GM18858 (cell line): ENCODE results near the gene TRIM32.
A peak's percentile ranks its signal among the peaks of the same experiment; 100 is the strongest.

Experiments used
- ATAC-seq: cut with Tn5 transposase; IDR thresholded peaks from one replicate; pipeline ENCODE4 v1.9.1; 2021; ENCODE audit not compliant: unreplicated experiment

Gene TRIM32

DNA sequence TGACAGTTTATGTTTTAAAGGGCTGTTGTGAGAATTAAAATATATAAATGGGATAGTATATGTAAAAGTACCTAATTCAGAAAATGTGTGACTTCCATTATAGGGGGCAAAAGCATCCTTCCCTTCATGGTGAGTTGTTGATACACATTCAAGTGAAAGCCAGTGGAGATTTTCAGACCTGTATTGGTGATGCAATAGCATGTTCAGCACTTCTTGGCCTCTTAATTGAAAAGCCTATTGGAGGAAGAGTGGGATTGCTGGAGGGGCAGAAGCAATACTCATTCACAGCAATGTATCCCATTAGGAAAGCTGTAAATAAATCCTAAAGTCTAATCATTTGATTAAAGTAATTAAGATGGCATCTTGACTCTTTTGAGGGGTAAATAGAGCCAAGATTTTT lies 17.4 kb downstream of the TRIM32 start:
- ATAC-seq: no peak

DNA sequence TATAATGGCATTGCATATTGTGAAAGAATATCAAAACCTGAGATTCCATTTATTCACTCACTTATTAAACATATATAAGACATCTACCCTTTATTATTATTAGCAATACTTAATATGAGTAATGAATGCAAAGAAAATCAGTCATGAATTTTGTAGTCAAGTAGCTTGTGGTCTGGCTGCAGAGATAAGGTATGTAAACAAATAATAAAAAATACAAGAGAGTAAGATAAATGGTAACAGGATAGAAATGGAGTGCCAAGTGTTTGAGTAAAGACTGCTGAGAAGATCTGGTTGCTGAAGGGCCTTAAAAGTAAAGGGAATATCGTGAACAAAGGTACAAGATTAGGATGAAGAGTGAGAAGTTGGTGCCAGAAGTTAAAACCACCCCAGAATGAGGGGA lies 18.4 kb downstream of the TRIM32 start:
- ATAC-seq: no peak

DNA sequence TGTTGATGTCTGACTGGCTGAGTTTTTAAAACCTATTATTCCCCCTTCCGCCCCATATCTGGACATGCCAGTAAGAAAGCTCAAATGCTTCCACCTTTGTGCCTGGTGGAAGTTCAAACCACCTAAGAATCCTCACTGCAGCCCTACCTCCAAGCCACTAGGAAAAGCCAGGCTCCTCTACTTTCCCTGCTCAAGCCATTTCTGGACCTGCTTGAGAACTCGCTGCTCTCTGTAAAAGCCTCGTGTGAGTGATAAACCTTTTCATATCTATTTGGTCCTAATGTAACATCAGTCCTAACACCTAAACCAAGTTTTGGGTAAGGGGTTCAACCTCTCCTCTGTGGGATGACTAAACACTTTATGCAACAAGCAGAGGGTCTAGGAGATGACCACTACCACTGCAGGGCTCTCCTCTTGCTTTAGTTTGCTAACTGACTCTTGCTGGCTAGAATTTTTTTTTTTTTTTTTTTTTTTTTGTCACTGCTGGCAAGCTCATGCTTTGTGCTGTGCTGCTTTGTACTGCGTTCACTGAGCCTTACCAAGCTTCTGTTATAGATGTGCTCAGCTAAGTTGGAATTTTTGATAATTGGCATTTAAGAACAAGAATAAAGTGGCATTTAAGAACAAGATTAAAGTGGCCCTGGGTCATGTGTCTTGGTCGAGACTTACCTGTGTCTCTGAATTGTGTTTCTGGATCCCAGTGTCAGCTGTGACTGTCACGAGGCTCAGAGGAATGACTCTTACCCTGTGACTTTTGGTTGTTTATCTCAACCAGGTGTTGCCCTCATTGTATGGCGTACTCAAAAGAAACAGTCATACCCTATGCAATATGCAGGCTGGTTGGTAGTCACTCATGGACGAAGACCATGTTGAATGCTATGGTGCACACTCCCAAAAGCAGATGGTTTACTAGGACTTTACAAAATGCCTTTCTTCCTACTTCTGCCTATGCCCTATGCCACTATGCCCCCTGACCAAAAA lies 19.5 kb downstream of the TRIM32 start:
- ATAC-seq: no peak

DNA sequence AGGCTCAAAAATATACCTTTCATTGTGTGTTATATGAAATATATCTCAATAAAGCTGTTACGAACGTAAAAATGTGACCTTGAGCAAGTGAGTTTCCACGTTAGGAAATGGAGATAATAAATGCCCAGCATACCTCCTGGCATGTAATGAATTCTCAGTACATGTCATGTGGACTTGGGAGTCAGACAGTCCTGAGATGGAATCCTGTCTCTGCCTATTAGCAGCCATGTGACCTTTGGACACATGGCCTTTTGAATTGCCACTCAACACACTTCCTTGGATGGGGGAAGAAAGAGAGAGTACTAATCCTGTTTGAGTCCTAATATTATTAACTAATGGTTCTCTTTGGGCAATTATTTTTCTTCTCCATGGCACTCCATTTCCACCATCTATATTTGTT lies 25.7 kb downstream of the TRIM32 start:
- no peak for ATAC-seq

DNA sequence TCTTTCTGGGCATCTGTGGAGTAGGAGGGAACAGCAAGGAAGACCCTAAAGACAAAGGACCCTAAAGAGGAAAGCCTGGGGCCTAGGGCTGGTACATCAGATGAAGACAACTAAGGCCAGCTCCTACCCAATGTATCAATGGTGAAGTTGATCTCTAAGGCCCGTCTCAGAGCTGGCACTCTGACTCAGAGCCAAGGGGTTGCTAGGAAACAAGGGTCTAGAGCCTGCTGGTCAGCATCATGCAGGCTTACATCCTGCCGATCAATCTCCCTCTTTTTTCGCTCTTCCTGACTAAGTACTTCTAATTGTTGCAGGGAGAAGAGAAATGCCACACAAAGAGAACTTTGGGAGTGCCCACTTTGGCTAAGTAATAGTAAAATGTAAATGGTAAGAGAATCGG lies 26.2 kb downstream of the TRIM32 start:
- ATAC-seq: no peak

DNA sequence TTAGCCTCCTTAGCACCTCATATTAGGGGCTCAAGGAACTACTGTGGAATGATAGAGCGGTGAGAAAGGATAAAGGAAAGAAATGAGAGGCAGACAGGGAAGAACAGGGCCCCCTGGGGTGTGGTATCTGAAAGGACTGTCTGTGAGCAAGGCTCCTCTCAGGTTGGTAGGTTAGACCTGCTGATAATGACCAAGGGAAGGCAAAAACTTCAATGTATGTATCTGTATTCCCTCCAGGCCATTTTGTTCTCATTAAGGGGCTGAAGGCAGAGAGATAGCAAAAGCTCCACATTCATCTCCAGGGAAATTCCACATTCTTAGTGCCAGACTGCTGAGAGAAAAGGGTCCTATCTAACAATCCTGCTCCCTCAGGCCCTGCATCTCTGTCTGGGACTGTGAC lies 28.6 kb downstream of the TRIM32 start:
- no peak for ATAC-seq

DNA sequence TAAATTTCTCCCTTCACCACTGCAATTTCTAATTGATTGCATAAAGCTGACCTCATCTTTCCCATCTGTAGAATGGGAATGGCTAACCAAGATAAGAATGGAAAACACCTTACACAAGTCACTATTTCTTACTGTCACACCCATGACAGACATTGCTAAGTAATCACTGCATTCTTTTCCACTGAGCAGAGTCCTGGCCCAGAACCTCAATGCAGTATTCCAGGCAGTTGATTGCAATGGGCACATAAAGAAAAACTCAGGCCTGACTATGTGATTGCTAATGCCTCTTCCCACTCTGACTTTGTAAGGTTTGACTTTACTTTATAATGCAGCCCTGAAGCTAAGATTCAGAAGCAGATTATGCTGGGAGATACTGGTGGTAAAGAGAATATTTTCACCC lies 29.3 kb downstream of the TRIM32 start:
- no peak for ATAC-seq

DNA sequence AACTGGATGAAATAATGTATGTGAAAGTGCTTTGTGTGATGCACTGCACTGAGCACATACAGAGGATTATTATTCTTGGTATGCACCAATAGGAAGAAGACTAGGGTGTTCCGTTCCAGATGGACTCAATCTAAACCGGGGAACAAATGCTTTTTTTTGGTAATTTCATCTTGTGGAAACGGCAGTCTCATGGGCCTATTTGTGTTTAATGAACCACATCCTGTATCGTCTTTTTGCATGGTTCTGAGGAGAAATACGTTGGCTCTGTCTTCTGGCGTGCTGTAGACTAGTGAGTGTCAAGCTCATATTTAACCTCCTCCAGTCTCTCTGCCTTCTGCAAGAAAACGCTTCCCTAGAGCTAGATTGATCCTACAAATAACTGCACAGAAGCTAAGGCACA lies 30.0 kb downstream of the TRIM32 start:
- no peak for ATAC-seq

DNA sequence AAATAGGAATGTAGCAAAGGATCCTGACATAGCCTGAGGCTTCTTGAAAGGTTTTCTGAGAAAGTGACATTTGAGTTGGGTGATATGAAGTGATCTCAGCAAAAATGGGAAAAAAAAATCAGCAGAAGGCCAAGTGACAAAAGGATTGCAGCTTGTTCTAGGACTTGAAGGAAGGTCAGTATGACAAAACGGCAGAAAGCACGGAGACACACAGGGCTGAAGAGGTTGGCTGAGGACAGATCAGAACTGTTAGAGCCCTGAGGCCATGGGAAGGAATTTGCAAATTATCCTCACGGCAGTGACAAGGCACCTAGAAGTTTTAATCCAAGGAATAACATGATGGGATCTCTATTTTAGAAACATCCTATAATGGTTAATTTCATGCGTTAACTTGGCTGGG lies 31.0 kb downstream of the TRIM32 start:
- ATAC-seq: no peak

DNA sequence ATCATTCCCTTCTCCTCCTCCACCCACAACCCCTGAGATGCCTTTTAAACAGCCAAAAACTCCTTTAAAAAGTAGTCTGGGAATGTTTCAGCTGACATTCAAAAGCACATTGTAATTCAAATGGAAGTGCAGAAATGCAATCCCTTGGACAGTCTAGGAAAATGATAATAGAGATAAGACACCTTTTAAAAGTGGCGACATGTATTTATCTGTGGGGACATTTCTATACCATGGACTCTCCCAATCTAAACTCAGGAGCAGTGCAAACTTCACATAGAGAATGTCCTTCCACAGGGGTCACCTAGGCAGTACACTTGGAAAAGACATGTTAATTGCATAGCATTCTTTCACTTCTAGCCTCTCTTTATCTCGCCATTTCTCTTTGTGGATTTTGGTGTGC lies 33.0 kb downstream of the TRIM32 start:
- no peak for ATAC-seq

DNA sequence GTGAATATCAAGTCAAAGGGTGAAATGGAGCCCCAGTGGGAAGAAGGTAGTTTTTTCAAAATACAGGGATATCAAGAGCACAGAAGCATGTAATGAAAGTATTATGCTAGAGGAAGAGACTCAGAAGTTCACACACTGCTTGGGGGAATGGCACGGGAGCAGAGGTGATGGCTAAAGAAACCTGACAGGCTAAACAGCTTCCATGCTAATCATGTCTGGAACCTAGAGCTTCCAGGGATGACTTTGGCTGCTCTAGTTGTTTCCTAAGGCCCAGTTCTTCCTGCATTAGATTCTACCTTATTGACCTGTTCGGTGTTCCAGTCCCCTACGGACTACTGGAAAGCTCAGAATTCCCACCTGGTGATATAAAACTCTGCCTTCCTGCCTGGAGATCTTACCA lies 34.3 kb downstream of the TRIM32 start:
- ATAC-seq: no peak

DNA sequence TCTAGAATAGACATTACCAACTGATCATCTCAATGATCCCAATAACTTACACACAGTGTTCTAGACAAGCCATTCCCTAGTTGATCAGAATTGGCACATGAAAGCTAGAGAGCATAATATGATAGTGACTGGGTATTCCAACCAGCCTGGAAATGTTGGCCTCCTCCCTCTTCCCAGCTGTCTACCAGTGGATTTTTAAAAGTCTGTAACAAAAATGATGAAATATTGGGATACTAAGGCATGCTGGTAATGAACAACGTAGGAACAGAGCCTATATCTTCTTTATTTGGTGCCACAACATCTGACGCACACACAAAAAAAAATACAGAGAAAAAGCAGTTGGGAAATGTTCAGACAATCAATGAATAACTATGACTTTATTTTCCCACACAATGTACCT lies 34.8 kb downstream of the TRIM32 start:
- no peak for ATAC-seq

DNA sequence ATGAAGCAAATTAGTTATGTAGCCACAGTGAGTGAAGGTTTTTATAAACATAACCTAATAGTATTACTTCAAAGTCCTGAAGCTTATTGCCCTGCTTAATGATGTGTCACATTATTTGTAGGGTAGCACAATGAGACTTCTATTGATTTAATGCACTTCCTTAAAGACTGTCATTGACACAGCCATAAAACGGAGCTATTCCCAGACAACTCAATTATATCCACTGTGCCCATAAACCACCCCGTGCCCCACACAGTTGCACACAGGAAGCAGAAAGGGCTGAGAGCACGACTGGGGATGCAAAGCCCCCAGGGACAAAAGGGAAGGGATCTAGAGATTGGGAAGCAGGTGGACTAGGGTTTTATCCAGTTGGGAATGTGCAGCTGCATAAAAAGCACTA lies 37.0 kb downstream of the TRIM32 start:
- no peak for ATAC-seq

DNA sequence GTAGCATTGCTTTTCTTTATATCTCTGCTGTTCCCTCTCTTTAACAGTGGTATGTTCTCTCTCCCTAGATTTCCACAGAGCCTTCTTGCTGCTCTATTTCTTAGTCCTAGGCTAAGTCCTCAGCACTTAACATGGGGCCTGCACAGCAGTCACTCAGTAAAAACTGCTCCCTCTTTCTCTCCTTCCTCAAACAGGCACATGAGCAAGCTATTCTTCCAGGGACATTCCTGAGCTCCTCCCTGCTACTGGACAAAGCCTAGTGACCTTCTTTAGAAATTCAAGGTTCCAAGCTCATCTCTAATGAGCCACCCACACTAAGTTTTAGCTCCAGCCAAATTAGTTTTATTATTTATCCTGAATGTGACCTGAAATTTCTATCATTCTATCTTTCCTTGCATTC lies 39.5 kb downstream of the TRIM32 start:
- ATAC-seq: no peak

DNA sequence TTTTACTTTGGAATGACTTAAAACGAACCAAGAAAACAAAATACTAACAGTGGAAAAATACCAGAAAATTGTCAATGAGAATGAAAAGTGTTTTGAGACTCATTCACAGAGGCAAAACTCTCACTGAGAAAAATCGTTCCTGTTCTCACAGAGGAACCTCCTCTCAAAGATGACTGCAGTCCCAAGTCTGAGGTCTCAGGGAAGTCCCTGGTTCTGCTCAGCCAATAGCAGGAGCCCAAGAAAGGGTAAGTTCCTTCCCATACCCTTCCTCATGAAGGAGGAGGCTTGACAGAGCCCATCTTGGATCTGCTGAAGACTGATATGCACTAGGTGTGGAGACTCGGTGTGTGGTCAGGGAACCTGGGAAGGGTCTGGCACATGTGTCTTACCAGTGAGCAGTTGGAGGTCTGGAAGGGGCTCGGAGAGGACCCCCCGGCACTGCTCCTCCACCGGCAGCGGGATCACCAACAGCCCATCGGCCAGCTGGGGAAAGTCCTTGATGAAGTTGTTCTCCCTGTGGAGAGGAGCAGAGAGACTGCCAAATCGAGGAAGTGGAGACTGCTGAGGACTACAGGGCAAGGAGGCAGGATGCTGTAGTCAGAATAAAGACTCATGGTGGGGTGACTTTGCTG lies 46.0 kb downstream of the TRIM32 start:
- ATAC-seq: no peak

DNA sequence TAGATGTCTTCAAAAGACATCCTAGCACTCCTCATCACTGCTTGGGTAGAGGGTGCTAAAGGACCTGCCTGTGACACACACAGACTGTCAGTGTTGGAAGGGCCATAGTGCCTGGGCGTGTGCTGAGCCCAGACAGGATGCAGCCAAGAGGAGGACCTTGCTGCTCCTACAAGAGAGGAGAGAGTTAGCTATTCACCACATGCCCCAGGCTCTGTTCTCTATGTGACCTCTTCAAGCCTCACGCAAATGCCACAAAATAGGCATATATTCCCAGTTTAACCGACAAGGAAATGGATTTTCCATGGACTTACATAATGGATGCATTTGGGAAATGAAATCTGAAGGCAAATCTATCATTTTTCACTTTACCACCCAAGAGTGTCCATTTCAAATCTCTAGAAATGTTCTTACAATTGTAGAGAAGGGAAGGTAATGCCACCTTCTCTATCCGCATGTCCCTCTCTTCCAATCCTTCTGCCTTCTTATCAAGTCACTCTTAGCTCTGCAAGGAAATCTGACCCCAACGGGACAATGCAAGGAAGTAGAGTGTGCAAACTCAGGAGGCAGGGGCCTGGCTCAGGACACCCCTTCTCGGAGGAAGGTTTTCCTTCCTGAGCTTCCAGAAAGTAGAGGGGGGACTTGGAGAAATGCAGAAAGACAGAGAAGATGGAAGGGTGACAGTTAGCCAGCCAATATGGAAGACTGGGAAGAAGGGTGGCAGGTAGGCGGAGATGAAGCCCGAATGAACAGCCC lies 49.5 kb downstream of the TRIM32 start:
- ATAC-seq: no peak

DNA sequence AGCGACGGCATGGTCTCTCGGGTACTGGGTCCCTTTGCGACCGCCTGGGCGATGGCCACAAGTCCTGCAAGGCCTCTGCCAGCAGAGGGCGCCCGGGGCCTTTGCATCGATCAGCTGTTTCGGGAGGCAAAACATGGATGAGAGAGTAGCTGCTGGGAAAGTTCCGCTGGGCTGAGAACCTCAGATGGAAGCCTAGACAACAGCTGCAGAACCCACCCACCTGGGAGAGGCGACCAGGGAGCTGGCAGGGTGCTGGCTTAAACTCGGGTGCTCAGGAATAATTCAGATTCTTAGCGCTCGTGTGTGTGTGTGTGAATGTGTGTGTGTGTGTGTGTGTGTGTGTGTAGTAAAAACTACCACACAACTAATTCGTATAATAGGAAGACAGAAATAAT lies 50.0 kb downstream of the TRIM32 start:
- peak; percentile 59 for ATAC-seq

DNA sequence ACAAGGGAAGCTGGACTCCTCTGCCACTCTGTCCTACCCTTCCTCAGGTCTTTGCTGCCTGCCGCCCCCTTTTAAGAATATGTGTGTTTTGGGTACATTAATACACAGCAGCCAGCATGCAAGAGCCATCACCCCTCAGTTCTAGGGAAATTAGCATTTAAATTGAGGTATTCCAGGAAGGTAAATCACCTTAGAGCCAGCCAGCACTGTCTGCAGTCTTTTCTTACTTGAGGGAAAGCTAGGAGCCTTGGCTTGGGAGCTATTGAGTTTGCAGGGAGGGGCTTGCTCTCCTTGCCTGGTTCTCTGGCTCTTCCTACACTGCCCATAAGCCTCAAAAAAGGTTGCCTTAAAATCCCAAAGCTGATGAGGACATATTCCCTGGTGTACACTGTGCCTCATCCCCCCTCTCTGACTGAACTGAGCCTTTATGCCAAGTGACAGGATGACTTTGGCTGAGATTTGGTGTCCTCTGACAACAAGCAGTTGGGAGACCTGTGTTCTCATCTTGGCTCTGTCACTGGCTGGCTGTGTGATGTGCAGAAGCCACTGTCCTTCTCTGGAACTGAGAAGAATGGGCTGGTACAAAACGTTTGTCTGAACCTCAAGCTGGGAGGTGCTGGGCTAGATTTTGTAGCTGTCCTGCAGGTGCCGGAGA lies 54.1 kb downstream of the TRIM32 start:
- no peak for ATAC-seq

DNA sequence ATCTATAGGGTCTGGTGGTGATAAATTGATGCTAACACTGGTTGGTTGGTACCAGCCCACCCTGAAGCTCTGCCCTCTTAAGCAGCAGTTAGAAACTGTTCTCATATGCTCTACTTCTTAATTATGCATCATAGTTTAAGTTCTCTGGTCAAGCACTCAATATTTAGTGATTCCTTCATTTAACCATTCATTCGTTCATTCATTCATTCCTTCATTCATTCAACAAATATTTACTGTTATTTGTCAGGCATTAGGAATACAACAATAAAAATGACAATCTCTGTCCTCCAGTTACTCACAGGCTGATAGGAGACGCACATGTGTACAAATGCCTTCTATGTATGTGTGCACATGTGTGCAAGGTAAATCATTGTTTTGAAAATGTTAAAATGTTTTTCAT lies 54.6 kb downstream of the TRIM32 start:
- ATAC-seq: no peak

DNA sequence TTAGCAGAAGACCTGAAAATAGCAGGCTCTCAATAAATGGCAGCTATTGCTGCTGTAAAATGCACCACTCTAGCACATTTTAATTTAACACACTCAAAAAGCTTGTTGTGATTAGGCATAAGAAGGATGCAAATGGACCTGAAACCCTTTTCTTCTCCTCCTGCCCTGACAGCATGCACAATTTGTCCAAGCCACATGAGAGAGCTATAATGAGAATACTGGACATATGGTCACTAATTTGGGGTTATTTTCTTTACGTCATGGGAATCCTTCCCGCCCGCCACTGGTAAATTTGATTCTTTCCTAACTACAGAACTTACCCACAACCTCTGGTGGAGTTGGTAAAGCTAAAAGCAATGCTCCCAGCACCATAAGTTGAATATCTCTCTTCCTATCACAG lies 62.1 kb downstream of the TRIM32 start:
- no peak for ATAC-seq

DNA sequence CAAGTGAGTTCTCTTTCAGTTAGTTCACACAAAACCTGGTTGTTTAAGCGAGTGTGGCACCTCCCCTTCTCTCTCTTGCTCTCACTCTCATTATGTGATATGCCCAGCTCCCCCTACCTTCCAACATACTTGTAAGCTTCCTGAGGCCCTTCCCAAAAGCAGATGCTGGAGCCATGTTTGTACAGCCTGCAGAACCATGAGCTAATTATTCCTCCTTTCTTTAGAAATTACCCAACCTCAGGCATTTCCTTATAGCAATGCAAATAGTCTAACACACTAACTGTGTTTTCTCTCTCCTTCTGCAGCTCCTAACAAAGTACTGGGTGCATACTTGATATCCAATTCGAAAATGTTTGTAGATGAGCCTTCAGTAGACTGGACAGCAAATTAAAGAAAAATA lies 62.7 kb downstream of the TRIM32 start:
- no peak for ATAC-seq
